Activated T-helper 9 cell treated with anti-CD3 and anti-CD28 coated beads, Interleukin-2, amount 50 U/mL, for 16 hours (primary cell): ENCODE measurements around the gene ACKR3.

Experiments
- DNase-seq: peaks from one replicate; pipeline ENCODE4 v3.0.0-alpha.2; 2020; ENCODE audit warnings: low read depth

The ACKR3 gene

GRCh38 chr2:236587861-236588815 lies 18.5 kb downstream of the ACKR3 start:
- no peak for DNase-seq

DNA sequence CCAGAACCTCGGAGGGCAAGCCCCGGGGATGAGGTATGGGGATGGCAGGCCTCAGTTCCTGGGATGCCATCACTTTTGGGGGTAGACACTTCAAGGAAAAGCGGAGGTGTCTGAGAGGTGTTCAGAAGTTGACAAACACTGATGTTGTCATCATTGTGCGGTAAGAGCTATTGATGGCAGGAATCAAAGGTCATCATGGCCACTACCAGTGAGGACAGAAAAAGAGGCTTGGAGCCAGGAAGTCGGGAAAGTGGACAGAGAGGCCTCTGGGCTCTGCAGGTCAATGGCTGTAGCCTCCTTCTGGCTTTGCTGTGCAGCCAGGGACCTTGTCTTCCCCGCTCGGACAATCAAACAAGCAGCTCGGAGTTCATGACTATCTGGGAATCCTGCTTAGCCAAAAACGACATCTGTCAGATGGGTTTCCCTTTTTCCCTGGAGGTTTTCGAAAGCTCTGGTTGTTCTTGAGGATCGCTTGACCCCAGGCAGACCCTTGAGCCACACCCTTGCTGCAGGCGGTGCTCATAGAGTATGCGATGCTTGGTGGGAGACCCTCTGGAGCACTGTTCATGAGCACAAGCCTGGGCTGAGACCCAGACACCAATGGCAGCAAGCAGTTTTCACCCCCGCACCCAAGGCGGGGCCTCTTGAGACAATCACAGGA lies 19.4 kb downstream of the ACKR3 start:
- DNase-seq = no peak

- no peak for DNase-seq
Measured at GRCh38 chr2:236590846-236591245, 21.2 kb downstream of the ACKR3 start.

- no peak for DNase-seq
Measured at GRCh38 chr2:236592821-236593220, 23.2 kb downstream of the ACKR3 start.

- no peak for DNase-seq
Measured at GRCh38 chr2:236593531-236593930, 23.9 kb downstream of the ACKR3 start.

DNA sequence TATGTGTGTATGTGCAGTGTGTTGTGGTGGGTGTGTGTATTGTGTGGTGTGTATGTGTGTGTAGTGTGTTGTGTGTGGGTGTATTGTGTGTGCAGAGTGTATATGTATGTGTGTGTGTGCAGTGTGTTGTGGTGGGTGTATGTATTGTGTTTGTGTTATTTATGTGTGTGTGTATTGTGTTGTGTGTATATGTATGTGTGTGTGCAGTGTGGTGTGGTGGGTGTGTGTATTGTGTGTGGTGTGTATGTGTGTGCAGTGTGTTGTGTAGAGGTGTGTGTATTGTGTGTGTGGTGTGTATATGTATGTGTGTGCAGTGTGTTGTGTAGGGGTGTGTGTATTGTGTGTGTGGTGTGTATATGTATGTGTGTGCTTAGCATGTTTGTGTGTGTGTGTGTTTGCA lies 24.3 kb downstream of the ACKR3 start:
- DNase-seq = no peak

GRCh38 chr2:236597629-236598028 lies 28.0 kb downstream of the ACKR3 start:
- no peak for DNase-seq

GRCh38 chr2:236599059-236599458 lies 29.4 kb downstream of the ACKR3 start:
- no peak for DNase-seq

GRCh38 chr2:236600158-236600557 lies 30.5 kb downstream of the ACKR3 start:
- DNase-seq = no peak

GRCh38 chr2:236600892-236601291 lies 31.3 kb downstream of the ACKR3 start:
- no peak for DNase-seq

- DNase-seq = no peak
Measured at GRCh38 chr2:236601316-236602202, 31.9 kb downstream of the ACKR3 start.

- DNase-seq = no peak
Measured at GRCh38 chr2:236602678-236603077, 33.1 kb downstream of the ACKR3 start.

DNA sequence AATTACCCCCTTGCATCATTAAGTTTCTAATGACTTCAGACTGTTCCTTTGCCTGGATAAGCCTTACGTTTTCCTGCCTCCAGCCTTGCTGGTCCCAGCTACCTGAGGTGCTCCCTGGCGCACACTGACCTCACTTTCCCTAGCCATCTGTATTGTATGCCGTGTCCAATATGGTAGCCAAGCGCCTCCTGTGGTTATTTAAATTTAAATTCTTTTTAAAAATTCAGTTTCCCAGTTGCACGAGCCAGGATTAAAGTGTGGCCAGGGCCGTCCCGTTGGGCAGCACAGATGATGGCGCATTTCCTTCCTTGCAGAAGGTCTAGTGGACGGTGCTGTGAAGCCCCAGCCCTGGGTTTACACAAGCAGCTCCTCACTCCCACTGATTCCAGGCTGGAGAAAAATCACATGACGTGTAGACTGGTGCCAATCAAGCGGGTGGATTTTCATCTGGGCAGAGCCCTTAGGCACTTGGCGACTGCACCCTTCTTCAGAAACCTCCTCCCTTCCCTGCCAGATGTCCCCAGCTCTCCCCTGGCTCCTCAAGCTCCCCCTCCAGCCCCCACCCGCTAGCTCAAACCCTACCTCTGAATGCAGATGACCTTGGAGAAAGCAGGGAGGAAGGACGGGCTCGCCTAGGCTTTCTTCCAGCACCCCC lies 33.9 kb downstream of the ACKR3 start:
- DNase-seq = no peak

DNA sequence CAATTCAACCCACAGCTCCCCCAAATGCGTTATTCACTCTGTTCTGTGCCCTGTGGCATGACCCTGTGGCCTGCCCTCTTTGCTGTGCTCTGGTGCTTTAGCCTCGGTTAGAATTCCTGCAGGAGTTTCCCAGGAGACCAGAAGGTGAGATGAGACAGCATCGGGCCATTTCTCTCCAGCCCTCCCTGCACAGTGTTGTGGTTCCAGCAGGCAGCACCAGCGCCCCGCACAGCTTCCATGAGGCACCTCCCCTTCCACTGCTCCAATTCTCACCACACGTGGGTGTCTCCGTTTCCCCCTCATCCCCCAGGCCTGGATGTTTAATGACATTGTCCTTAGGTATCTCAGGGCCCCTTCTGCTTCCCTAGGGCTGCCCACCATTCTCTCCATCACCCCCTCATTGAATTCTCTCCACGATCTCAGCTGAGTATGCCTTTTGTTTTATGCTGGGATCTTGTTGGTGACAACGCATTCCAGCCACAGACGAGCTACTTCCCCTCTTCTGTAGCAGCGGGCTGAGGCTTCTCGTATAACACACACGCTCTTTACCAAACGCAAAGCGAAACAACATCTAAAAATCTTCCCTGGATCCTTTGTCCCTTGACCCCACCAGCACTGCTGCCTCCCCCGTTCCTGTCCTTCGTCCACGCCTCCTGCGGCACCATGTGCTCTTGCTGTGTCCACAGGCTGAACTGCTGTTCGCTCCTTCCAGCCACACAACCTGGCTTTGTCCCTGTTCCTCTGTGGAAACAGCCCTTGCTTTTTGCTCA lies 35.1 kb downstream of the ACKR3 start:
- no peak for DNase-seq

DNA sequence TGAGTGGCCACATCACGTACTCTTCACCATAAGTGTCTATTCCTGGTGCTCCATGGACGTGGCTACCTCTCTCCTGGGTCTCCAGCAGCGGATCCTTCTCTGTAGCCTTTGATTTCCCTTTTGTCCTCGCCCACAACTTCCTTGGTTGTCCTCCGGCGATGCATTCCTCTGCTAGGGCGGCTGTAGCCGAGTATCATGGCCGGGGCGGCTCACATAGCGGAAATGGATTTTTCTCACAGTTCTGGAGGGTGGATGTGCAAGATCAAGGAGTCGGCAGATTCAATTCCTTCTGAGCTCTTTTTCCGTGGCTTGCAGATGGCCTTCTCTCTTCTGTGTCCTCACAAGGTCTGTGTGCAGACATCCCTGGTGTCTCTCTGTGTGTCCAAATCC lies 35.7 kb downstream of the ACKR3 start:
- no peak for DNase-seq

GRCh38 chr2:236606023-236606422 lies 36.4 kb downstream of the ACKR3 start:
- DNase-seq = no peak

DNA sequence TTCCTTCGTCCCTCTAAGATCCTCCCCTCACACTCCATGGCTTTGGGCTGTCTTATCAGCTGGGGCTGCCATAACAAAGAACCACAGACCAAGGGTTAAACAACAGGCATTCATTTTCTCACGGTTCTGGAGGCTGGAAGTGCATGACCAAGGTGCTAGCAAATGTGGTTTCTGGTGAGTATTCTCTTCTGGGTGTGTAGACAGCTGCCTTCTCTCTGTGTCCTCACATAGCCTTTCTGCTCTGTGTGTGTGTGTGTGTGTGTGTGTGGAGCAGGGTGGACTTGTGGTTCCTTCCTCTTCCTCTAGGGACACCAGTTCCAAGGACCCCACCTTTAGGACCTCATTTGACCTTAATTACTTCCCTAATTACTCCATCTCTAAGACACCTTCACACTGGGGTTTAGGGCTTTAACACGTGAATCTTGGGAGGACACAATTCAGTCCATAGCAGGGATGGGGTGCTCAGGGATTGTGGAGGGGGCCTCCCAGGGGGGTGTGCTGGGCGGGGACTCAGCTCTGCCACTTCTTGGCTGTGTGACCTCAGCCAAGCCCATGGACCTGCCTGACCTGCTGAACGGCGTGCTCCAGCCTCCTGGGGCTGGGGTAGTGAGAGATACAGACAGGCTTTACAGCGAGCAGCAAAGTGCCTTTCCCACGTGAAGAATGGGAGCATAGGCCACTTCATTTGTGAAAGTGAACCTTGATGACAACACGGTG lies 38.0 kb downstream of the ACKR3 start:
- no peak for DNase-seq

DNA sequence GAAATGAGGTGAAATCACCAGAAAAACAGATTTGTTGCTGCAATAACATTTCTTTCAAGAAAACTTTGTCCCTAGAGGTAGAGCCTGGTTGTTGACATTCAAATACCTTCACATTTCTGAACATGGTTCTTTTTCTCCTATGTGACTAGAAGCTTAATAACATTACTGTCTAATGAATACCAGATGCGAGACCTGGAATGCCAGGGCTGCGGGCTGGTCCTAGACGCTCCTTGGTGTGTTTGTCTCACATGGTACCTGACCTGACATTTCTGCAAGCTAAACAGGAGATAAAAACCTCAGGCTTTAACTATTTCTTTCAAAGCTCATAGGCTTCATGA lies 38.5 kb downstream of the ACKR3 start:
- DNase-seq = no peak

- DNase-seq = no peak
Measured at GRCh38 chr2:236608710-236609109, 39.1 kb downstream of the ACKR3 start.

GRCh38 chr2:236610991-236611821 lies 41.6 kb downstream of the ACKR3 start:
- DNase-seq = no peak
